ENCODE results near the gene ZNF738.
"Not testable (repeated sequence)": the region's sequence is repeated elsewhere in the genome, so short reads cannot be mapped to it uniquely, and the experiment has no call there.

Gene ZNF738

GRCh38 chr19:21358768-21359451, at the start of gene ZNF738:
TSS of gene ZNF738 (plus strand) at chr19:21359000. CDS start at chr19:21359141, 141 bp downstream.
- DNase-seq, result peak; percentile 32

GRCh38 chr19:21312807-21313206, 46.0 kb upstream of the ZNF738 start:
- not testable (repeated sequence) for DNase-seq

GRCh38 chr19:21314676-21315075, 44.1 kb upstream of the ZNF738 start:
- DNase-seq, result no peak

GRCh38 chr19:21317821-21318220, 41.0 kb upstream of the ZNF738 start:
- DNase-seq, result no peak

GRCh38 chr19:21321134-21321533, 37.7 kb upstream of the ZNF738 start:
- DNase-seq, result no peak

- DNase-seq, result no peak
Observed at GRCh38 chr19:21321996-21322395, 36.8 kb upstream of the ZNF738 start.

- no peak for DNase-seq
Observed at GRCh38 chr19:21322528-21322927, 36.3 kb upstream of the ZNF738 start.

- DNase-seq, result no peak
Observed at GRCh38 chr19:21323000-21323399, 35.8 kb upstream of the ZNF738 start.

GRCh38 chr19:21326169-21326568, 32.6 kb upstream of the ZNF738 start:
- no peak for DNase-seq

GRCh38 chr19:21328406-21328805, 30.4 kb upstream of the ZNF738 start:
- no peak for DNase-seq

- DNase-seq, result peak; percentile 48
Observed at GRCh38 chr19:21328885-21329605, 29.8 kb upstream of the ZNF738 start, which contains the start of gene ZNF708. TSS of gene ZNF708 (minus strand) at chr19:21329410. CDS start at chr19:21329212, 198 bp downstream.

- DNase-seq, result no peak
Observed at GRCh38 chr19:21335721-21336120, 23.1 kb upstream of the ZNF738 start.

GRCh38 chr19:21344841-21345240, 14.0 kb upstream of the ZNF738 start:
- DNase-seq, result not testable (repeated sequence)

GRCh38 chr19:21352830-21353229, 6.0 kb upstream of the ZNF738 start:
- DNase-seq, result no peak

- no peak for DNase-seq
Observed at GRCh38 chr19:21362291-21362690, 3.5 kb downstream of the ZNF738 start.

- DNase-seq, result no peak
Observed at GRCh38 chr19:21383980-21384582, 25.3 kb downstream of the ZNF738 start.

GRCh38 chr19:21396121-21396520, 37.3 kb downstream of the ZNF738 start:
- DNase-seq, result no peak

GRCh38 chr19:21396893-21397572, 38.2 kb downstream of the ZNF738 start, which contains the start of gene ZNF493:
TSS of gene ZNF493 (plus strand) at chr19:21397133. CDS start at chr19:21397238, 105 bp downstream.
- peak; percentile 39 for DNase-seq

- no peak for DNase-seq
Observed at GRCh38 chr19:21398851-21399250, 40.1 kb downstream of the ZNF738 start.

GRCh38 chr19:21402303-21402985, 43.6 kb downstream of the ZNF738 start:
- DNase-seq, result no peak

- DNase-seq, result no peak
Observed at GRCh38 chr19:21410166-21410565, 51.4 kb downstream of the ZNF738 start.

- DNase-seq, result no peak
Observed at GRCh38 chr19:21422244-21422643, 63.4 kb downstream of the ZNF738 start.
